Measurements from ENCODE around the gene SDK1. TPM values are rescaled to one million over a fixed set of nuclear protein-coding genes. Genes with fewer than 3 reads are reported as not detected.

The SDK1 gene
- total and polyA plus RNA-seq, 2 of the 8 experiments (the other 6 are each of a cell fraction or from before 2014, with no cell fraction given): 3.3 to 7.2 TPM

DNA sequence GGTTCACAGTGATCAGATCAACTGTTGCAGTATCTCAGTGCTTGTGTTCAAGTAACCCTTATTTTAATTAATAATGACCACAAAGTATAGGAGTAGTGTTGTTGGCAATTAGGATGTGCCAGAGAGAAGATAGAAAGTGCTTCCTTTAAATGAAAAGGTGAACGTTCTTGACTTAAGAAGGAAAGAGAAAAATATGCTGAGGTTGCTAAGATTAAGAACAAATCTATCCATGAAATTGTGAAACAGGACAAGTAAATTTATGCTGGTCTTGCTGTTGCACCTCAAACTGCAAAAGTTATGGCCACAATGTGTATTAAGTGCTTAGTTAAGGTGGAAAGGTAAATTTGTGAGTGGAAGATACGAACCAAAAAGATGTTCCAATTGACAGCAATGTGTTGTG, 139.5 kb downstream of the SDK1 start:
- FAIRE-seq: no peak

More for the DNA sequence above, 139.5 kb downstream of the SDK1 start:
- no peak overlapping the region for H2BK15ac ChIP-seq (ENCODE audit: low read length)
- H3K27me3 ChIP-seq (replicated peaks in 1 of 4; ENCODE audit: control insufficient read depth in 3 of 4, extremely low read depth in 1 of 4, insufficient read depth in 3 of 4, low read length in 3 of 4): no peaks in the 10 kb centered on the region
- no peak overlapping the region for H2BK120ac ChIP-seq (replicated peaks; ENCODE audit: low read depth, low read length)
- no peak overlapping the region for H3K14ac ChIP-seq (ENCODE audit: insufficient read length)
- H3K9me3 ChIP-seq (ENCODE audit: insufficient read depth in 2 of 2, low read depth in 1 of 2, low read length in 1 of 2): no peaks in the 10 kb centered on the region
- H3K36me3 ChIP-seq (ENCODE audit: control insufficient read depth in 2 of 4, insufficient read depth in 4 of 4, low read length in 3 of 4): no peaks in the 10 kb centered on the region
- H3K79me1 ChIP-seq (ENCODE audit: low read depth, low read length): no peaks in the 10 kb centered on the region
- H2BK5ac ChIP-seq (ENCODE audit: low read depth, low read length): no peak overlapping the region
- no peak overlapping the region for H3K9ac ChIP-seq (replicated peaks in 1 of 4; ENCODE audit: extremely low read depth in 1 of 4, low read depth in 3 of 4, low read length in 3 of 4)
- no peak overlapping the region for H2BK12ac ChIP-seq (ENCODE audit: low read depth, low read length)
- no peak for TF ChIP-seq SIN3A (conservative IDR thresholded peaks at IDR 0.05 in 1 of 2, IDR thresholded peaks at IDR 0.05 in 1 of 2; ENCODE audit: low read depth in 1 of 2, low read length in 2 of 2)
- no peak for TF ChIP-seq SP1 (IDR thresholded peaks at IDR 0.05; ENCODE audit: low read depth, low read length)
- TF ChIP-seq POLR2A (IDR thresholded peaks at IDR 0.05; ENCODE audit: control extremely low read depth in 1 of 2, low read depth in 2 of 2, low read length in 2 of 2): no peak
- TF ChIP-seq CBX5 (IDR thresholded peaks at IDR 0.05; ENCODE audit: low read depth, low read length): no peak
- TF ChIP-seq TAF1 (IDR thresholded peaks at IDR 0.05; ENCODE audit: low read depth, low read length): no peak
- no peak for TF ChIP-seq BCL11A (IDR thresholded peaks at IDR 0.05; ENCODE audit: low read depth in 2 of 2, low read length in 2 of 2)
- no peak for TF ChIP-seq CHD1 (IDR thresholded peaks at IDR 0.05; ENCODE audit: low read depth, low read length)
- TF ChIP-seq TCF12 (IDR thresholded peaks at IDR 0.05; ENCODE audit: low read depth, low read length): no peak
- no peaks in the 10 kb centered on the region for H3K4me1 ChIP-seq (replicated peaks in 1 of 4; ENCODE audit: control insufficient read depth in 3 of 4, insufficient read depth in 4 of 4, low read length in 3 of 4)
- H2AK5ac ChIP-seq (ENCODE audit: low read depth, low read length): no peak overlapping the region
- no peak overlapping the region for H3K23ac ChIP-seq (ENCODE audit: insufficient read length)
- H4K91ac ChIP-seq (replicated peaks; ENCODE audit: insufficient read length, low read length): no peak overlapping the region
- no peak overlapping the region for H4K8ac ChIP-seq (ENCODE audit: extremely low read depth, insufficient read depth, low read length)
- WGBS, 2 experiments (ENCODE audit: extremely low coverage in 1 of 2, insufficient coverage in 1 of 2, insufficient read length in 1 of 2, insufficient replicate concordance in 2 of 2, low coverage in 1 of 2, low lambda C conversion rate in 2 of 2, missing lambda C conversion rate in 1 of 2): 40% methylated on average over 2 of the region's 2 CpGs; no CpG with 5 or more reads in 1 of the 2 experiments
- no peak for DNase-seq (ENCODE audit: low read depth in 1 of 2, low spot score in 2 of 2)
- no peak overlapping the region for H2AFZ ChIP-seq (ENCODE audit: low read length)
- POLR2A ChIA-PET (ENCODE audit: partially characterized antibody): interaction anchor here (1.1 kb wide), 1 partner anchor 10 kb away, joined by 4 read pairs; no protein-coding TSS in a partner anchor
- H3K23me2 ChIP-seq (ENCODE audit: low read depth, low read length): no peaks in the 10 kb centered on the region
- H3K18ac ChIP-seq (ENCODE audit: extremely low read depth, low read length): no peak overlapping the region
- CTCF ChIA-PET (ENCODE audit: partially characterized antibody): interaction anchor here (1.1 to 1.3 kb wide), 2 partner anchors 10 to 231 kb away, joined by 3 read pairs; no protein-coding TSS in a partner anchor
- no peak overlapping the region for H3K27ac ChIP-seq (ENCODE audit: low read depth, low read length)
- H3K56ac ChIP-seq (replicated peaks; ENCODE audit: insufficient read length, low read depth, low read length): no peak overlapping the region
- no peak overlapping the region for H4K5ac ChIP-seq (ENCODE audit: insufficient read length, low read depth, low read length)
- no peak overlapping the region for H3K4ac ChIP-seq (replicated peaks; ENCODE audit: insufficient read length, low read depth, low read length)
- H3K4me3 ChIP-seq (ENCODE audit: extremely low read depth in 1 of 4, insufficient read depth in 2 of 4, low read depth in 3 of 4, low read length in 4 of 4): no peak overlapping the region
- no peak overlapping the region for H2BK20ac ChIP-seq (ENCODE audit: low read length)
- H4K20me1 ChIP-seq (replicated peaks in 1 of 2; ENCODE audit: control insufficient read depth in 1 of 2, insufficient read depth in 2 of 2, low read length in 2 of 2): no peaks in the 10 kb centered on the region
- no peak overlapping the region for H3K4me2 ChIP-seq (ENCODE audit: insufficient read depth in 1 of 2, low read depth in 2 of 2, low read length in 2 of 2)
- H3K79me2 ChIP-seq (ENCODE audit: control insufficient read depth in 1 of 2, insufficient read depth in 2 of 2, low read length in 2 of 2): no peaks in the 10 kb centered on the region
